ENCODE data around the gene ARID5B.
"Not testable (repeated sequence)": the region's sequence is repeated elsewhere in the genome, so short reads cannot be mapped to it uniquely, and the experiment has no call there.

The ARID5B gene

GRCh38 chr10:62016623-62017490 lies 115.4 kb downstream of the ARID5B start:
- no peak for DNase-seq (ENCODE audit: low spot score)

GRCh38 chr10:62017491-62017870 lies 116.0 kb downstream of the ARID5B start:
- DNase-seq (ENCODE audit: low spot score) = no peak

- DNase-seq (ENCODE audit: low spot score) = no peak
Measured at GRCh38 chr10:62018131-62018911, 116.8 kb downstream of the ARID5B start.

GRCh38 chr10:62019013-62019684 lies 117.7 kb downstream of the ARID5B start:
- DNase-seq (ENCODE audit: low spot score) = no peak

GRCh38 chr10:62019685-62020359 lies 118.3 kb downstream of the ARID5B start:
- DNase-seq (ENCODE audit: low spot score) = no peak

- DNase-seq (ENCODE audit: low spot score) = no peak
Measured at GRCh38 chr10:62021128-62021665, 119.7 kb downstream of the ARID5B start.

- no peak for DNase-seq (ENCODE audit: low spot score)
Measured at GRCh38 chr10:62021978-62022802, 120.7 kb downstream of the ARID5B start.

- no peak for DNase-seq (ENCODE audit: low spot score)
Measured at GRCh38 chr10:62022830-62023229, 121.3 kb downstream of the ARID5B start.

- no peak for DNase-seq (ENCODE audit: low spot score)
Measured at GRCh38 chr10:62023329-62023728, 121.8 kb downstream of the ARID5B start.

GRCh38 chr10:62024026-62024701 lies 122.7 kb downstream of the ARID5B start:
- no peak for DNase-seq (ENCODE audit: low spot score)

- no peak for DNase-seq (ENCODE audit: low spot score)
Measured at GRCh38 chr10:62025134-62025794, 123.8 kb downstream of the ARID5B start.

- DNase-seq (ENCODE audit: low spot score) = no peak
Measured at GRCh38 chr10:62025901-62026879, 124.7 kb downstream of the ARID5B start.

- DNase-seq (ENCODE audit: low spot score) = no peak
Measured at GRCh38 chr10:62027841-62028501, 126.5 kb downstream of the ARID5B start.

GRCh38 chr10:62028502-62028842 lies 127.0 kb downstream of the ARID5B start:
- not testable (repeated sequence) for DNase-seq (ENCODE audit: low spot score)

GRCh38 chr10:62029401-62029800 lies 127.9 kb downstream of the ARID5B start:
- no peak for DNase-seq (ENCODE audit: low spot score)

- DNase-seq (ENCODE audit: low spot score) = no peak
Measured at GRCh38 chr10:62031507-62031906, 130.0 kb downstream of the ARID5B start.

- no peak for DNase-seq (ENCODE audit: low spot score)
Measured at GRCh38 chr10:62033125-62033524, 131.6 kb downstream of the ARID5B start.

- no peak for DNase-seq (ENCODE audit: low spot score)
Measured at GRCh38 chr10:62034096-62034640, 132.7 kb downstream of the ARID5B start.
